CD4-positive, alpha-beta T cell treated with Interleukin-17A for 1 hour (primary cell): ENCODE measurements around the gene ATP5PD.
A peak's percentile ranks its signal among the peaks of the same experiment; 100 is the strongest.

Source experiments
- DNase-seq: peaks from one replicate; pipeline ENCODE4 v3.0.0-alpha.2; 2020

Gene ATP5PD

DNA sequence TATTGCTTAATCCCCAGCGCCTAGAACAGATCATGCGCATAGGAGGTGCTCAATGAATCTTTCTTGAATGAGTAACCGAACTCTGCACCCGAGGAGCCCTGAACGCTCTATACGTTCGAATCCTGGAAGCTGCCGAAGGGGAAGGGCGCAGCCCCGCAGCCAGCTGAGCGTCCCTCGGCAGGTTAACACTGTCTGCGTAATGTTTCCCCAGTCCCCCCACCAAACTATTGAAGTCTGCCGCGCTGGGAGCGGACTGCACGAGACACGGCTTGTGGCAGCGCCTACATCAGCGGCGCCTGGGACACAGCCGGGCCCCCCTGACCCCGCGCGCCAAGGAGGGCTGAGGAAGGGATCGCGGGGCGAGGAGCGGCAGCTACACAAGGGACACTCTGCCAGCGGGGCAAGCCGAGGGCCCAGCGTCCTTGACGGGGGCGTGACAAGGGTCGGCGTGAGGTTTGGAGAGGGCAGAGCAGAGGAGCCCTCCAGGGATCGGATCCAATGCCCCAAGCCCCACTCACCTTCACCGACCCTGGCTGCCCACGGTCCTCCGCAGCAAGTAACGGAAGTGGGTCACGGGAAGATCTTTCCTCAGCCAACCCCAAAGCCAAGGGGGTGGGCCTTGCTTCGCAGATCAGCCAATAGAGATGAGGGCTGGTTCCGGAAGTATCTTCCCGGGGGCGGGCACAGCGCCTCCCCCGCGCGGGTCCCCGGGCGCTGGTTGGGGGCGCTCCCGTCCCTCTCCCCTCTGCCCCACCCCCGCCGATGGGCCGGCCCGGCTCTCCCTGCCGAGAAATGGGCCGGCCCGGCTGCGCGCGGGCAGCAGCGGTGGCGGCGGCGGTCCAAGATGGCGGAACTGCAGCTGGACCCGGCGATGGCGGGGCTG lies at the start of gene ATP5PD, which contains the start of gene KCTD2:
ATP5PD (minus strand) TSS at position 563 of the 883 bp plus-strand sequence. CDS start 4,319 bp downstream, outside the sequence.
KCTD2 (plus strand) TSS at position 819 of the 883 bp plus-strand sequence; CDS start at position 845, 26 bp downstream.
- peak; percentile 97 for DNase-seq

DNA sequence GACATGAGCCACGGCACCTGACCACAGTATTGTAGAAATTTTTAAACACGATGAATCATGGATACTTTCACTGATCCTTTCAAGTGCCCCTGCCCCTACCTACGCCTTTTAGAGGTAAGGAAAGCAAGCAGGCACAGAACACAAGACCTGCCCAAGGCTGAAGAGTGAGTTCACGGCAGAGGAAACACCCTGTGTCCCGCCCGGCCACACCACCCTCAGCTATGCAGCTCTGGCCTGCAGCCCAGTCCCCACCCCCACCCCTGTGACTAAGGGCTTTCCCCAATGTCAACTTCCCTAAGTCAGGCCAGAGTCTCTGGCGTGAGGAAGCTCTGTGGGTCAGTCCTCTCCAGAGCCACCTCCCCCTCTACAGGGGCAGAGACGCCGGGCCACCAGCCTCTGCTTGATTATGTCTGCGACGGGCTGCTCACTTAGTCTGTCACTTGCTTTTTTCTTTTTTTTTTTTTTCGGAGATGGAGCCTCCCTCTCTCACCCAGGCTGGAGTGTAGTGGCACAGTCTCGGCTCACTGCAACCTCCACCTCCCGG lies 49.4 kb upstream of the ATP5PD start:
- DNase-seq: no peak

DNA sequence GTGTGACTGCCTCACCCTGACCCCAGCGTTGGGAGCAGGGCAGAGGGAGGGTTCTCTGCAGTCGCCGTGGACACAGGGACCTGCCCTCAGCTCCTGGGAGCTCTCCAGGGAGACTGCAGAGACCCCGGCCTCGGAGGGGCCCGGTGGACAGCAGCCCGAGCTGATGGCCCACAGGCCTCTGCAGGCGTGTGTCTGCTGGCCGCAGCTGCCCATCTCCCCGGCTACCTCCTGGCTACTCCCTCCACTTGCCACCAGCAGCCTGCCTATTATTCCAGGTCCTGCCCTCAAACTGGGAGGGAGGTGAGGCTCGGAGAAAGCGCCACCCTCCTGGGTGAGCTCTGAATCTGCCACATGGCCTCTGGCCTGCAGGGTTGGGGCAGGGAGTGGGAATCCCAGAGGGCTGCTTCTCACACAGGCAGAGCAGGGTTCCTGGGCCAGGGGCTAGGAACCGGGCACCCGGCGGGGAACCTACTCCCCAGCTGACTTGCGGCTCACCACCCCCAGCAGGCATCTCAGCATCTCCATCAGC lies 48.2 kb upstream of the ATP5PD start:
- DNase-seq: no peak

DNA sequence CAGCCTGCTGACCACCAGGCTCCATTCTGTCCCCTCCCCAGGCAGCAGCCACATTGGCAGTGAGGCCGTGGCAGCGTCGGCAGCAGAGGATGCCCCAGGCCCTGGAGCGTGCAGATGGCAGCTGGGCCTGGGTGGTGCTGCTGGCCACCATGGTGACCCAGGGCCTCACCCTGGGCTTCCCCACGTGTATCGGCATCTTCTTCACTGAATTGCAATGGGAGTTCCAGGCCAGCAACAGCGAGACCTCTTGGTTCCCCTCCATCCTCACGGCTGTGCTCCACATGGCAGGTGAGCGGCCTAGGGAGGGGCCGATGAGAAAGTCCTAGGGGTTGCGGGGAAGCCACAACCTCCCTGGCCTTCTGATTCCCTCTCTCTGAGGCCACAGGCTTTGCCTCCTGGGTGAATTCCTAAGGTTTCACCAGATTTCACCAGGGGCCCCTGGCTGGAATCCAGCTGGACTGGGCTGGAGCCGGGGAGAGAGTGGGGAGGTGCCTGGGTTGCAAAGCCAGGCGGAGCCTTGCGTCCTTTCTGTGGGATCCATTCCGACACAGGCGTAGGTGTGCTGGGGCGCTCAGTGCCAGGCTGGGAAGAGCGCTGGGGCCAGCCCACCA lies 46.9 kb upstream of the ATP5PD start:
- DNase-seq: no peak

DNA sequence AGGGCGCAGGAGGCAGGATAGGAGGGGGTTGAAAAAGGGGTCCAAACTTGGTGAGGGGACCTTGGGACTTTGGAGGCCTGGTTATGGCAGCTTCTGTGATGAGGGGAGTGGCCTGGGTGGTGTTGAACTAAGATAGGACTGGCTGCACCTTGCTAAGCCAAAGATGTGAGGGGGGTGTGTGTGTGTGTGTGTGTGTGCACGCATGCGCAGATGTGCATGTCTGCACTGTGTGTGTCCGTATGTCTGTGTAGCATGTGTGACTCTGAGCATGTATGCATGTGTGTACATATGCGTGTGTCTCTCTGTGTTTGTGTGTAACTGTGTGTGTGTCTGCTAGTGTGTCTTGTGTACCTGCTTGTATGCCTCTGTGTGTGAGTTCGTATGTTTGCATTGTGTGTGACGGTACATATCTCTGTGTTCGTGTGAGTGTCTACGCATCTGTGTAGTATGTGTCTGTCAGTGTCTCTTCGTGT lies 45.1 kb upstream of the ATP5PD start:
- no peak for DNase-seq

DNA sequence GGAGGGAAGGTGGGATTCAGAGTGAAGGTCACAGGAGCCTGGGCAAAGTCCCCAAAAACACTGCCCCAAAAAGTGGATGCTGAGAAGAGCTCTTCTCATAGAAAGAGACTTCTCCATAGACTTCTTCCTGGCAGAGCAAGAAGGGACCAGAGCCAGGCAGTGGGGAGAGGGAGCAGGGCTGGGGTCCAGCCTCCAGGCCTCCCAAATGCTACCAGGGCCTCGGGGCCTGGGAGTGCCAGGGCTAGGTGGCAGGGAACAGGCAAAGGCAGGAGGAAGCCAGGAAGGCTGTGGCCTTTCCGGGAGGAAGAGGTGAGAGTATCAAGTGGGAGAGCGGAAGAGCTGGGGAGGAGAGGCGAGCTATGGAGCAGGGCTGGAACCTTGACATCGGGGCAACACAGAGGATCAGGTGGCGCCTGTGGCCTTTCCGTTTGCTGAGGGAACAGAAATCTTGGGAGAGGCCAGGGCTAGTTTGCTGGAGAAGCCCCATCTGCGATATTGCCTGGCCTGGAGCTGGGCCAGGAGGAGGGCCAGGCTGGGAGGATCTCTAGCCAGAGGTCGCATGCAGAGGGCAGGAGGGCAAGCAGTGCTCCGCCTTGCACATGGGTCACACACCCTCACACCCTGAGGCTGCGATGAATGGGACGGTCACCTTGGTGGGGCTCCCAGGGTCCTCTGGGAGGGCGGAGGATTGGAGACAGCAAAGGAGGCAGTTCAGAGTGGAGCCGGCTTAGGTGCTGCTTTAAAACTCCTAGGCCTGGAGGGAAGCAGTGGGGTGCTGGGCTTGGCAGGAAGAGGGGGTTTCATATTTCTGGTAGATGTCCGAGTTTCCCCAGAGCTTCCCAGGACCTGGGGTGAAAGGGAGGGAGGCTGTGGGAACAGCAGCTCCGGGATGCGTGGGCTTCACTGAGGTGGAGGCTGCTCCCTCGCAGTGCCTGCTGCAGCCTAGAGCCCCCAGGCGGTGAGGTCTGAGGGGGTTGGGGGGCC lies 44.4 kb upstream of the ATP5PD start:
- no peak for DNase-seq

DNA sequence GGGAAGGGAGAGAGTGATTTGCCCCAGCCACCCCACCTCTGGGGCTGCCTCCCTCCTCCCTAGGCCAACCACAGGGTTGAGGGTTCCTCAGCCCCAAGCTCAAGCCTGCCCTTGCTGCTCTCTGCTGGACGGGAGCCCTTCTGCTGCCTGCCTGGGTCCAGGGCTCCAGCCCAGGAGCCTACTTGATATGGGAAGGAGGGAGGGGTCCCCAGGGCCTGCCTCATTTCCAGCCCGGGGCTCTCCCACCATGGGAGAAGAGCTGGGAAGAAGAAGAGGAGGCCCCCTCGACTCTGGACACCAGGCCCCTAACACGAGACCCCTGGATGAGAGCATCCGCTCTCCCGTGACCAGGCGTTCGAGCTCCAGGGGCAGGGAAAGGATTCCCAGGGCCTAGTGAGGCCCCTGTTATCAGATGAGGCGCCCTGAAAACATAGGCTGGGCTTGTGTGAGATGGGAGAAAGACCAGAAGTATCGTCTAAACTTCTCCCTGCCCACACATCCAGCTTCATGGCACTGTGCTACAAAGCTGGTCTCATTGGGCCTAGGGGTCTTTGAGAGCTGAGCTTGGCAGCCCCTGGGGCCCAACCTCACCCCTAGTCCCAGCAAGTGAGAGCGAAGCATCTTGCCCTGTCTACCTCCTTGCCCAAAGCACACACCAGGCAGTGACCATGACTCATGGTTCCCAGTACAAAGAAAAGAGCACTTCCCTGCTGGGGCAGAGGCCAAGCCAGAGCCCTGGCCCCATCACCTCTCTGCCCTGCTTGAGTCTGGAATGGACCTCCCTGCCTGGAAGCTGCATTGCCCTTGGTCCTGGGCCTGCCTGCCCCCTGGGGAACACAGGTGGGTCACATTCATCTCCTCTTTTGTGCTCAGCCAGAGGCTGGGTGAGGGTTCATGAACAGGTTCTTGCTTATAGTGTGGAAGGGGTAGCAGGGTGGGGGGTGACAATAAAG lies 42.0 kb upstream of the ATP5PD start:
- no peak for DNase-seq

DNA sequence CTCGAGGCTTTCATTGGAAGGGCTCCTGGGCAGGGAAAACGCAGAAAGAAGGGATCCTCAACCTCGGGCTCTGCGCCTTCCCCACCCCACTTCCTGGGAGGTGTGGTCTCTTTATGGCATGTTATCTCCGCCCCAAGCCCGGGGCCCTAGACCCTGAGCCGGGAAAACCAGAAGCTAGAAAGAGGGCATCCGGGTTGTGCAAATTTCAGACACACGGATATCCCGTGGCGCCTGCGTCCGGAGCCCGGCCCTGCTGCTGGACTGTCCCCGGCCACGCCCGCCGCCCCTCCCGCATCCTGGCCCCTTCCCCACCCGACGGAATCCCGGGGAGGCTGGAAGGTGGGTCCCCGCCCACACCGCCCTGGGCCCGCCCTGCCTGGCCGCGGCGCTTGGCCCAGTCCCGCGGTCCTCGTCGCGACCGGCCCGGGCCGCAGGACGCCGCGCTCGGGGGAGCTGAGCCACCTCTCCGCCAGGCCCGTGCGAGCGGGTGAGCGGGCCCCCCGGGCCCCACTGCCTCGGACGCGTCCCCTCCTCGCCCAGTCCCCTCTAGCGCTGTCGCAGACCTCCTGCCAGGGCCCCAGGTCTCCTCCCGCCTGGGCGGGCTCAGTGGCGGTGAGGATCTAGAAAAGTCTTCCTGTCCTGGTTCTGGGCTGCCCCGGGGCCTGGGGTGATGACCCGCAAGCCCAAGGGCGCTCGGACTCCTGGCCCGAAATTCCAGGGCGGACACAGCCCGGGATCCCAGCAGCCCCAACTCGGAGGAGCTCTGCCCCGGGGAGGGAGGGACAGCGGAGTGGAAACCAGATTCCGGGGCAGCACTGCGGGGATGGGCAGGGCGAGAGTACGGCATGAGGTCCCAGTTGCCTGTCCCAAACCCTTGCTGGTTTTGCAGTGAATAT lies 41.0 kb upstream of the ATP5PD start, which contains the start of gene SLC16A5:
SLC16A5 (plus strand) TSS at position 397 of the 896 bp plus-strand sequence. CDS start 5,683 bp downstream, outside the sequence.
- peak; percentile 54 for DNase-seq

DNA sequence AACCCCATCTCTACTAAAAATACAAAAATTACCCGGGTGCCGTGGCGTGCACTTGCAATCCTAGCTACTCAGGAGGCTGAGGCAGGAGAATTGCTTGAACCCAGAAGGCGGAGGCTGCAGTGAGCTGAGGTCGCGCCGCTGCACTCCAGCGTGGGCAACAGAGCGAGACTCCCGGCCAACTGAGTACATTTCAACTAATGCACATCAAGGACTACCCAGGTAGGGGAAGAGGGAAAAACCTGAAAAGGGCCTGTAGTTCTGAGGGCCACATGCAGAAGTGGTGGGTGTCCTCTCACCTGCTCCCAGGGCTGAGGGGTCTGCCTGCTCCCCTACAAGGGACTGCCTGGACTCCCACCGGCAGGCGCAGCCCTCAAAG lies 40.4 kb upstream of the ATP5PD start:
- DNase-seq: no peak

DNA sequence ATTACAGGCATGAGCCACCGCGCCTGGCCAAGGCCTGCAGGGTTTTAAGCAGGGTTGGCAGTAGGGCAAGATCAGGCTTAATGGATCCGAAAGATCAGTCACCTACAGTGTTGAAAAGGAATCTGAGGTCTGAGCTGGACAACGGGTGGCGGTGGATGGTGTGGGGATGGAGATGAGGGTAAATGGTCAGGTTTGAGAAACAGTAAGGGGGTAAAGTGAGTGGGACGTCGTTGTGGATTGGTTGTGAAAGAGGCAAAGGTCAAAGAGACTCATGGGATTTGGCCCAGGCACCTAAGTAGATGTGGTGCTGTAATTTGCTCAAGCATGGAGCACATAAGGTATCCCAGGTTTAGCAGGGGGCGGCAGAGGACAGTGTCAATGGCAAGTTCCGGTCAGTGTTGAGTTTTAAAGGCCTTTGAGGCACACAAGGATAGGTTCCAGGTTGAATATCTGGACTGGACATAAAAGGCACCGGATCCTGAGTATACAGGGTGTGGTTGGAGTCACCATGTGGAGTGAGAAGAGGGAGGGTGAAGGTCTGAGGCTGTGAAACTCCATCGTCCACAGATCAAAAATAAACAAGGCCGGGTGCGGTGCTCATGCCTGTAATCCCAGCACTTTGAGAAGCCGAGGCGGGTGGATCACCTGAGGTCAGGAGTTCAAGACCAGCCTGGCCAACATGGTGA lies 39.9 kb upstream of the ATP5PD start:
- no peak for DNase-seq

DNA sequence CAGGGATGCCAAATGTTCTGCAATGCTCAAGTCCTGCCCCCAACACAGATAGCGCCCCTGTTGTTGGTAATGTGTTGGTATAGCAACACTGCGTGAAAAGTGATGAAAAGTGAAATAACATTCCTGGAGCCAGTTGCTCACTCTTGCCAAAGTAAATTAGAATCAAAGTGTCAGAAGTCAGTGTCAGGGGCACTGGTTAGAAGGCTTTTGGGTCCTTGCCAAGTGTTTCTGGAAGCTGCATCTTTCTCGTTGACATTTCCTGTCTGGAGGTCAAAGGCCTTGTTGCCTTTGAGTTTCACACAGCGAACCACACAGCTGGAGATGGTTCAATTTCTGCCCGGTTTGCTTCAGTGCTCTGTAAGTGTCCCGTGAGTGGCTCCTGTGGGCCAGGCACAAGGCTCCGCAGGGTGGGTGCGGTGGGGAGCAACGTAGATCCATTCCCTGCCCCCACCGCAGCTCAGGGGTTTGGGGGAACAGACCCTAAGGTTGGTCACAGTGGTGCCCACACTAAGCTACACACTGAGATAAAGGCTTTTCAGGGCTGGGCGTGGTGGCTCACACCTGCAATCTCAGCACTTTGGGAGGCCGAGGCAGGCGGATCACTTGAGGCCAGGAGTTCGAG lies 37.4 kb upstream of the ATP5PD start:
- no peak for DNase-seq

DNA sequence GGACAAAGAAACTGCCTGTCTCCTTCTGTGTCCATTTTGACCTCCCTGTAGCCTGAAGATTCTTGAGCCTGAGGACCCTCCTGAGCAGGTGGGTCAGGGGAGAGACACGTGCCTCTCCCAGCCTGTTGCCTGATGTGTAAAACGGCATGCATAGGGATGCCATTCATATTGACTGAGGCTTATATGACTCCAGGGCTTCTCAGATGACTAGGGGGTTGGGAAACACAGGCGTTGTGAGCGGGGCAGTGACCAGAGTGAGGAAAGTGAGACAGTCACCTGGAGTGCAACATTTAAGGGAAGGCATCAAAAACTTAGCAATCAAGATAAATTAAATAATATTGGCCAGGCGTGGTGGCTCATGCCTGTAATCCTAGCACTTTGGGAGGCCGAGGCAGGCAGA lies 35.9 kb upstream of the ATP5PD start:
- DNase-seq: no peak

DNA sequence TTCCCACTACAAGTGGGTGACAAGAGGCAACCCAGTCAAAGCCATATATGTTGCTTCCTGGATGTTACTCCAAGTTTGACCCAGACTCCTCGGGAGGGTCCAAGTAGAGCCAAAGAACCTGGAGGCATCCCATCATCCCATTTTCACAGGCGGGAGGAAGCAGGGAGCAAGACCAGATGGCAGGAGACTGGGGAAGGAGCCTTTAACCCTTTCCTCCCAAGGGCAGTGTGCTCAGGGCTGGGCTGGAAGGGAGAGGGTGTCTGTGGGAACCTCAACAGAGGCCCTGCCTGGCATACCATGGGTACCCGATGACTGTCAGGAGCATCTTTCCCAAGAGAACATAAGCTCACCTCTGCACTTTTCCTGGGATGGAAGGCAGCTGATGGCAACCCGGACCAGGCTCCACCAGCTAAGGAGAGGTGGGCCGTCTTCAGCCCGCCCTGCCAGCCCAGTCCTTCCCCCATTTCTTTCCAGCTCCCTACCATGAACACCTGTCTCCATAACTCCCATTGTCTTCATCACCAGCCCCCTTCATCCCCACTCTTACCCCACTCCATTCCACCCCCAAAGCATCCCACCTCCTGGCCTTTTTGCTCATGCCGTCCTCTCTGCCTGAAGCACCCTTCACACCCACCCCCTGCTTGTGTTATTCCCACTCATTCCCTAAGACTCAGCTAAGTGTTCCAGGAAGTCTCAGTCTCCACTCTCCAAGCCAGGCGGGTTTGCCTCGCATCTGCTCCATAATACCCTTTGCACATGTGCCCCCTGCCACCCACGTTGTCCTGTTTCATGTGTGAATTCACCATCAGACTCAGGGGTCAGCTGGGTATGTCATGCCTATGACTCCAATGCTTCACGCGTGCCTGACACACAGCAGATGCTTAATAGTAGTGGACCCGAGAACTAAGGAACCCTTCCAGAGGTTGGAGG lies 35.1 kb upstream of the ATP5PD start:
- no peak for DNase-seq

DNA sequence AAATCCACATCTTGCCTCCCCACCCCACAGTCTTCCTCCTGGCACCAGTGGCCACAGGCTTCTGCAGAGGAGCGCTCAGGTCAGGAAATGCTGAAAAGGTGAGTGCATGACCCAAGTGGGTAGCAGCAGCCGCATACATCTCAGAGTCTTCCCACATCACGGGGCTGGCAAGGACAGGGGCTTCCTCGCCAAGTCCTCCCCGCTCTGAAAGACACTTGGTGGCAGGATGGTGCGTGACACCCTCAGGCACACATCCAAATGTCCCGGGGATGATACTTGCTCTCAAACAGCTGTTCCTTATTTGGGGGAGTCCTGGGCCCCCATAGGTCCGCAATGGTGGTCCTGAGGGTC lies 32.2 kb upstream of the ATP5PD start:
- no peak for DNase-seq

DNA sequence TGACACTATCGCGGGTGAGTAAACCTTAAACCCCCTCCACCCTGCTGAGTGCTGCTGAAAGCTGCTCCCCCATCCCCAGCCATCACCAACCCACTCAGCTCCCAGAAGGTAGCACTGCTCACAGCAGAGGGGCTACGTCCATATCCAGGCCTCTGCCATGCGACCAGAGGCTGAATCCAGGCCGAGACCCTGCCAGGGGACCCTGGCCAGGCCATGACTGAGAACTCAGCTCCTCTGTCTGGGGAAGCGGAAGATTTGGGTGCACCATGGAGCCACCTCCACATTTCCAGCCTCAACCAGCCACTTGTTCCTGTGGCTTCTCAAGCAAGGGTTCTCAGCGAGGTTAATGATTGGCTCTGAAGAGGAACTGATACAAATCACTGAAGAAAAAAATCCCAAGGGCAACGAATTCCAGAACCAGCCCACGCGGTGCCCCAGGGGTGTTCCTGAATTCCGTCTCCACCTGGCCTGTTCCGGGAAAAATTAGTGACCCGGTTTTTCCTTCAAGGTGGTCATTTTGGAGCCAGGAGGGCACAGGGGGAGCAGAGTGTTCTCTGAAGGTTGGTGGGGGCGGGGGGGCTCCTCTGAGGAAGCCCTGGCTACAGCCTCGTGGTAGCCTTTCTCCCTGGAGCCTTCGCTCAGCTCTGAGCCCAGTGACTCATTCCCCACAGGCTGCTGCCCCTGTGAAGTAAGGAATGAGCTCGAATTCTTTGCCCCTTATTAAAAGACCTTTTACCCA lies 31.7 kb upstream of the ATP5PD start:
- DNase-seq: no peak

DNA sequence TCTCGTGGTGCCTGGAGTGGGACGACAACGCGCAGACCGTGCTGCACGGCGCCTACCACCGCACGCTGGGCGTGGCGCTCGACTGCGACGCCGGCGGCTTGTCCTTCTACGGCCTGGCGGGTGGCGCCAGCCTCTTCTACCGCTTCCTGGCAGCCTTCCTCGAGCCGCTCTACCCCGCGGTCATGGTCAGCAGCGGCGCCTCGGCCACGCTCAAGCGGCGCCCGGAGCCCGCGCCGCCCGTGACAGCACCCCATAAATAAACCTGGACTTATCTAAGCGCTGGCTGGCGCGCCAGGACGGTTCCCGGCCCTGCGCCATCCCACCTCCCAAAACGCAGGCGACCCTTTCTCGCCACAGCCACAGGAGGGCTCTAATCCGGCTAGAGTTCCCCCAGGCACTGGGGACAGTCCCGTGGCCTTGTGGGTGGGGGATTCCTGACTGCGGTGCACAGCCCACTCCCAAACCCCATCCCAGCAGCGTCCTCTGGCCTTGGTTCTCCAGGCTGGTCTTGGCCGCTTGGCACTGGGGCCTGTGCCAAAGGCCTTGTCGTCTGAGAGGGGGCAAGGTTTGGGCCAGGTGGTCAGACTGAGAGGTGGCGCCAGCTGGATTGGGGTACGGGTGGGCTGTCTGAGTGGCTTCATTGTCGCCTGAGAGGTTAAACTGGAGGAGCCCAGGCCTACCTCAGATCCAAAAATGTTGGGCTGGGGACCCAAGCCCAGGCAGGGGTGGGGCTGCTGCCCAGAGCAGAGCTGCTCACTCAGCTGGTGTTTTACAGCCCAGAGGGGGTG lies 30.9 kb upstream of the ATP5PD start:
- peak; percentile 49 for DNase-seq
